Measurements from ENCODE around the gene ZNF784. TPM values are rescaled to one million over a fixed set of nuclear protein-coding genes. Genes with fewer than 3 reads are reported as not detected.
"Not testable (repeated sequence)": the region's sequence is repeated elsewhere in the genome, so short reads cannot be mapped to it uniquely, and the experiment has no call there.

Gene ZNF784
- total and polyA plus RNA-seq, 5 donors from 2014 or later, result 1.0 to 11.1 (median 1.9) TPM

DNA sequence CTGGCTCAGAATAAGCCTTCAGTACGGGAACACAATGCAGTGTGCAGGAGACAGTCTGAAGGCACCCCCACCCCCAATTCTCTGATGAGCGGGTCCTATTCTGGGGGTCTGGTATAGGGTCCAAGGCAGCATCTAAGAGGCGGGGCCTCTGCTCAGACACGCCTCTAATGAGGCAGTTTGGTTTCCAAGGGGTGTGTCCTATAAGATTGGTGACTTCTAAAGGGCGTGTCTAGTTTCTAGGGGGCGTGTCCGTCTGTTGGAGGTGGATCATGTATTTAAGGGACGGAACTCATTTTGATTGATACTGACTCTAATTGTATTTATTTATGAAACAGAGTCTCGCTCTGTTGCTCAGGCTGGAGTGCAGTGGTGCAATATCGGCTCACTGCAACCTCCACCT, 33.7 kb downstream of the ZNF784 start:
- peaks cover 20% of the 10 kb centered on the region for H3K36me3 Mint-ChIP-seq

DNA sequence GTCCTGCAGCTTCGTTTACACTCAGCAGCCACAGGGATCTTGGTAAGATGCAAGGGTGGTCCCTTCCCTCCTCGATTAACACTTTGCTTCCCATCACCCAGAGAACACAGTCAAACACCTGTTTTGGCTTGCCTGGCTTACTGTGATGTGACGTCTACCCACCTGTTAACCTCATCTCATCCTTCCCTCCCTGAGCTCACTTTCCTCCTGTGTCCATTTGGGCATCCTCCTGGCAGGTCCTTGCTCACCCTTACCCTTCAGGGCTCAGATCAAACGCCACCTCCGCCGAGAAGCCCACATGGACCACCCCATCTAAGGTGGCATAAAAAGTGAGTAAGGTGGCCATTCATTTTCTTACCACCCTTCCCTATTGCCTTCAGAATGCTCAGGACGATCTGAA, 34.3 kb downstream of the ZNF784 start:
- DNase-seq, result no peak
- H3K27ac Mint-ChIP-seq, result no peak overlapping the region

More for the DNA sequence above, 33.7 kb downstream of the ZNF784 start:
- peaks cover 0 to under 1% (median 0%) of the 10 kb centered on the region in 7 donors for H3K9me3 Mint-ChIP-seq
- DNase-seq (peak in 1 of 3 donors; percentile 24), ATAC-seq (ENCODE audit: low read depth in 2 of 2) (no peak)
- H3K4me1 Mint-ChIP-seq, result peaks cover 0 to 18% (median 6%) of the 10 kb centered on the region in 4 donors
- Histone ChIP-seq H3K9me3 (ENCODE audit: control insufficient read depth in 2 of 2, low read length in 2 of 2) (no peaks in the 10 kb centered on the region), H3K4me3 (ENCODE audit: low read depth, low read length) (no peak overlapping the region), H3K27me3 (ENCODE audit: control insufficient read depth, insufficient read depth, low read length) (no peaks in the 10 kb centered on the region), H3K4me1 (ENCODE audit: control insufficient read depth, insufficient read depth, low read length, poor library complexity, severe bottlenecking) (peaks cover 24% of the 10 kb centered on the region), H3K36me3 (ENCODE audit: control insufficient read depth, insufficient read depth, low read length) (peaks cover 7% of the 10 kb centered on the region), H3K27ac (ENCODE audit: insufficient read depth, low read length, poor library complexity, severe bottlenecking) (no peak overlapping the region)
- no peak overlapping the region for H3K4me3 Mint-ChIP-seq
- no peak overlapping the region for H3K27ac Mint-ChIP-seq
- peaks cover 12% of the 10 kb centered on the region for H3K27me3 Mint-ChIP-seq

DNA sequence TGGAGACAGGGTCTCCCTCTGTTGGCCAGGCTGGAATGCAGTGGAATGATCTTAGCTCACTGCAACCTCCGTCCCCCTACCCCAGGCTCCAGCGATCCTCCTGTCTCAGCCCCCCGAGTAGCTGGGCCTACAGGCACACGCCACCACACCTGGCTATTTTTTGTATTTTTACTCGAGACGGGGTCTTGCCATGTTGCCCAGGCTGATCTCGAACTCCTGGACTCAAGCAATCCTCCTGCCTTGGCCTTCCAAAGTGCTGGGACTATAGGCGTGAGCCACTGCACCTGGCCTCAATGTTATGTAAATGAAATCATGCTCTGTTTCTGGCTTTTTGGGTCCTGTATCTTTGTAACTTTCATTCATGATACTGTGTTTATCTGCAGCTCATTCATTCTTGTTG, 35.6 kb downstream of the ZNF784 start:
- no peak for DNase-seq
- no peak overlapping the region for H3K4me3 Mint-ChIP-seq

More for the DNA sequence above, 34.3 kb downstream of the ZNF784 start:
- Histone ChIP-seq H3K36me3 (ENCODE audit: control insufficient read depth, insufficient read depth, low read length) (peaks cover 2% of the 10 kb centered on the region), H3K27me3 (ENCODE audit: control insufficient read depth, insufficient read depth, low read length) (no peaks in the 10 kb centered on the region), H3K27ac (ENCODE audit: insufficient read depth, low read length, poor library complexity, severe bottlenecking) (no peak overlapping the region), H3K4me1 (ENCODE audit: control insufficient read depth, insufficient read depth, low read length, poor library complexity, severe bottlenecking) (peaks cover 25% of the 10 kb centered on the region), H3K9me3 (ENCODE audit: control insufficient read depth in 2 of 2, low read length in 2 of 2) (no peaks in the 10 kb centered on the region), H3K4me3 (ENCODE audit: low read depth, low read length) (no peak overlapping the region)
- Mint-ChIP-seq H3K27me3 (peaks cover 14% of the 10 kb centered on the region), H3K36me3 (peaks cover 15% of the 10 kb centered on the region), H3K4me1 (peaks cover 4 to 23% (median 8%) of the 10 kb centered on the region in 4 donors), H3K9me3 (no peaks in the 10 kb centered on the region), H3K4me3 (peak overlapping the region in 1 of 4 donors; percentile 45)
- ATAC-seq (ENCODE audit: low read depth in 2 of 2), result no peak

DNA sequence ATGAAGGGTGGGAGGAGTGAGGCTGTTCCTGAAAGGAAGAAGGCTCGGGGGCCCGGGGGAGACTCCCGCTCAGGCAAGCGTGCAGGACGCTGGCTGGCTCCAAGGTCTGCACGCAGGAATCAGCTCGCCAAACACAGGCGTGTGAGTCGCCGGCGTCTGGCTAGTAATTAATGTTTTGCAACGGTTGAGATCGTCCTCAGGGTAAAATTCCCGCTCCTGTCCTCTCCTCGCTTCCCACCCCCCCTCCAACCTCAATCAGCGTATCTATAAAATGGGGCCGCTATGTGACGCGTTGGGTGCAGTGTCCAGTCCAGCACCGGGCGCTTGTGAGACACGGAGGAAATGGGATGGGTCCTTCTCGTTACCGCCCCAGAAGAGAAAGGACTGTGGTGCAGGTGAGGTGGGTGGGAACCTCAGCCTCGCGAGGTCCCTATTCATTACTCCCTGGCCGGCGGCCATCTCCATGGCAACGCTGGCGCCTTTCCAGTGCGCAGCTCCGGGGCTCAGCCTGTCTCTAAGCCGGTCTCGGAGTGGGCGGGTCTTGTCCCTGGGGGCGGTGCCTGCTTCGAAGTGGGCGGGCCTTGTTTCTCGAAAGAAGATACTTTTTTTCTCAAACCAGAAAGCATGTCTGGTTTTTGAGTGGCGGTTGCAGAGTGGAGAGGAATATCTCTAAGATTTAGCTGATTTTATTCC, 37.2 kb downstream of the ZNF784 start:
- peak; percentile 85 to 90 (median 85) for DNase-seq
- peak overlapping the region; percentile 83 to 94 (median 86) for H3K4me3 Mint-ChIP-seq
- H3K27me3 Mint-ChIP-seq, result peaks cover 20% of the 10 kb centered on the region
- peaks cover 25% of the 10 kb centered on the region for H3K4me1 ChIP-seq (ENCODE audit: control insufficient read depth, insufficient read depth, low read length, poor library complexity, severe bottlenecking)
- H3K27ac Mint-ChIP-seq, result peak overlapping the region in 2 of 3 donors; percentile 80 to 86
- no peaks in the 10 kb centered on the region for H3K9me3 ChIP-seq (ENCODE audit: control insufficient read depth in 2 of 2, low read length in 2 of 2)
- H3K36me3 Mint-ChIP-seq, result peaks cover 6% of the 10 kb centered on the region
- H3K4me1 Mint-ChIP-seq, result peaks cover 5 to 24% (median 9%) of the 10 kb centered on the region in 4 donors
- no peaks in the 10 kb centered on the region for H3K27me3 ChIP-seq (ENCODE audit: control insufficient read depth, insufficient read depth, low read length)
- peak overlapping the region; percentile 66 for H3K4me3 ChIP-seq (ENCODE audit: low read depth, low read length)
- ATAC-seq (ENCODE audit: low read depth in 2 of 2), result peak; percentile 96
- H3K27ac ChIP-seq (ENCODE audit: insufficient read depth, low read length, poor library complexity, severe bottlenecking), result no peak overlapping the region
- no peaks in the 10 kb centered on the region for H3K36me3 ChIP-seq (ENCODE audit: control insufficient read depth, insufficient read depth, low read length)
- no peaks in the 10 kb centered on the region for H3K9me3 Mint-ChIP-seq

More for the DNA sequence above, 35.6 kb downstream of the ZNF784 start:
- Histone ChIP-seq H3K36me3 (ENCODE audit: control insufficient read depth, insufficient read depth, low read length) (no peaks in the 10 kb centered on the region), H3K4me1 (ENCODE audit: control insufficient read depth, insufficient read depth, low read length, poor library complexity, severe bottlenecking) (peaks cover 25% of the 10 kb centered on the region), H3K27ac (ENCODE audit: insufficient read depth, low read length, poor library complexity, severe bottlenecking) (no peak overlapping the region), H3K27me3 (ENCODE audit: control insufficient read depth, insufficient read depth, low read length) (no peaks in the 10 kb centered on the region), H3K4me3 (ENCODE audit: low read depth, low read length) (no peak overlapping the region), H3K9me3 (ENCODE audit: control insufficient read depth in 2 of 2, low read length in 2 of 2) (no peaks in the 10 kb centered on the region)
- Mint-ChIP-seq H3K36me3 (peaks cover 9% of the 10 kb centered on the region), H3K27ac (no peak overlapping the region), H3K4me1 (peaks cover 5 to 23% (median 8%) of the 10 kb centered on the region in 4 donors), H3K9me3 (no peaks in the 10 kb centered on the region), H3K27me3 (peaks cover 20% of the 10 kb centered on the region)
- ATAC-seq (ENCODE audit: low read depth in 2 of 2), result no peak

DNA sequence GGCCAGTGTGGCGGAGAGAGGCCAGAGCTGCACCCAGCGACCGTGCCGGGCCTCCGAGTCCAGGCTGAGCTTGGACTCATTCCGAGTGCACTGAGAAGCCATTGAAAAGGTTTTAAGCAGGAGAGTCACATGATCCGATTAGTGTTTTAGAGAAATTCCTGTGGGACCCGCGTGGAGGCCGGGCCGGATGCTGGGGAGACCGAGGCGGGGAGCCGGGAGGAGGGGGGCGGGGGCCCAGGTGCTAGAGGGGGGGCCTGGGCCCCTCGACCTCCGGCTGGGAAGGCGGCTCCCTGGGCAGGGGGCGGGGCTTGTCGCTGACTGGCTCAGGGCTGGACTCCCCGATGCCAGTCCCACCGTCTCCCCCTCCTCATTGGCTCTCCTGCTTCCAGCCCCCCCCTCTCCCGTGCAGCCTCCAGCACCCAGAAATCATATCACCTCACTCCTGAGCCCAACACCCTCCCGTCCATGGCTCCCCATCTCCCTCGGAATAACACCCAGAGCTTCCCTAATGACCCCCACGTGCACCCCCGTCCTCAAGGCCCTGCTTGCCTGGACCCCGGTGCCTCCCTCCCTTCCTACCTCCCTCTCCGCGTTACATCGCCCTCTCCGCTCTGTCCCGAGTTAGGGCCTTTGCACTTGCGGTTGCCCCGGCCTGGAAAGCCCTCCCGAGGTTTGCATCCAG, 38.6 kb downstream of the ZNF784 start:
- H3K27ac Mint-ChIP-seq, result peak overlapping the region in 2 of 3 donors; percentile 67 to 86
- H3K9me3 ChIP-seq (ENCODE audit: control insufficient read depth in 2 of 2, low read length in 2 of 2), result no peaks in the 10 kb centered on the region
- no peaks in the 10 kb centered on the region for H3K27me3 ChIP-seq (ENCODE audit: control insufficient read depth, insufficient read depth, low read length)
- ATAC-seq (ENCODE audit: low read depth in 2 of 2), result no peak
- no peaks in the 10 kb centered on the region for H3K36me3 ChIP-seq (ENCODE audit: control insufficient read depth, insufficient read depth, low read length)
- H3K27me3 Mint-ChIP-seq, result peaks cover 20% of the 10 kb centered on the region
- H3K4me1 Mint-ChIP-seq, result peaks cover 11 to 38% (median 19%) of the 10 kb centered on the region in 4 donors
- H3K9me3 Mint-ChIP-seq, result no peaks in the 10 kb centered on the region
- no peaks in the 10 kb centered on the region for H3K36me3 Mint-ChIP-seq
- peak overlapping the region in 3 of 4 donors; percentile 46 to 84 (median 67) for H3K4me3 Mint-ChIP-seq
- no peak overlapping the region for H3K4me3 ChIP-seq (ENCODE audit: low read depth, low read length)
- peaks cover 32% of the 10 kb centered on the region for H3K4me1 ChIP-seq (ENCODE audit: control insufficient read depth, insufficient read depth, low read length, poor library complexity, severe bottlenecking)
- peak in 1 of 3 donors; percentile 40 for DNase-seq
- H3K27ac ChIP-seq (ENCODE audit: insufficient read depth, low read length, poor library complexity, severe bottlenecking), result no peak overlapping the region

DNA sequence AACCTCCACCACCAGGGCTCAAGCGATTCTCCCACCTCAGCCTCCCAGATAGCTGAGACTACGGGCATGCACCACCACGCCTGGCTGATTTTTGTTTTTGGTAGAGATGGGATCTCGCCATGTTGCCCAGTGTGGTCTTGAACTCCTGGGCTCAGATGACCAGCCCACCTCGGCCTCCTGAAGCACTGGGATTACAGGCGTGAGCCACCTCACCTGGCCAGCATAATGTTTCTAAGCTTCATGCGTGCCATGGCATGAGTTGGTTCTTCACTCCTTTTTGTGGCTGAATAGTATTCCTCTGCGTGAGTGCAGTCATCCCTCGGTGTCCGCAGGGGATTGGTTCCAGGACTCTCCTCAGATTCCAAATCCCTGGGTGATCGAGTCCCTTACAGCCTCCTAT, 39.5 kb downstream of the ZNF784 start:
- Mint-ChIP-seq H3K27me3 (peaks cover 20% of the 10 kb centered on the region), H3K9me3 (no peaks in the 10 kb centered on the region), H3K36me3 (peaks cover under 1% of the 10 kb centered on the region), H3K4me1 (peaks cover 13 to 43% (median 22%) of the 10 kb centered on the region in 4 donors), H3K4me3 (peak overlapping the region in 2 of 4 donors; percentile 46 to 56), H3K27ac (peak overlapping the region in 1 of 3 donors; percentile 3)
- Histone ChIP-seq H3K36me3 (ENCODE audit: control insufficient read depth, insufficient read depth, low read length) (no peaks in the 10 kb centered on the region), H3K27ac (ENCODE audit: insufficient read depth, low read length, poor library complexity, severe bottlenecking) (no peak overlapping the region), H3K27me3 (ENCODE audit: control insufficient read depth, insufficient read depth, low read length) (no peaks in the 10 kb centered on the region), H3K4me3 (ENCODE audit: low read depth, low read length) (no peak overlapping the region), H3K4me1 (ENCODE audit: control insufficient read depth, insufficient read depth, low read length, poor library complexity, severe bottlenecking) (peaks cover 36% of the 10 kb centered on the region), H3K9me3 (ENCODE audit: control insufficient read depth in 2 of 2, low read length in 2 of 2) (no peaks in the 10 kb centered on the region)
- no peak for DNase-seq
- no peak for ATAC-seq (ENCODE audit: low read depth in 2 of 2)

DNA sequence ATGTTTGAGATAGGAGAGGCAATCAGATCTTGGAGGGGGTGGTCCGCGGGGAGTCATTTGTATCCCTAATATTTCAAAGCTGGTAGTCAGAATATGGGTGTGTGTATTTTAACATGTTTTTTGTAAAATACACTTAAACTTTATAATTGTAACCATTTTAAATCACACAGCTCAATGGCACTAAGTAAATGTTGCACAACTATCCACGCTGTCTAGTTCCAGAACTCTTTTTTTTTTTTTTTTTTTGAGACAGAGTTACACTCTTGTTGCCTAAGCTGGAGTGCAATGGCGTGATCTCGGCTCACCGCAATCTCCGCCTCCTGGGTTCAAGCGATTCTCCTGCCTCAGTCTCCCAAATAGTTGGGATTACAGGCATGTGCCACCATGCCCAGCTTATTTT, 40.5 kb downstream of the ZNF784 start:
- H3K4me1 Mint-ChIP-seq, result peaks cover 16 to 47% (median 26%) of the 10 kb centered on the region in 4 donors
- peaks cover 37% of the 10 kb centered on the region for H3K4me1 ChIP-seq (ENCODE audit: control insufficient read depth, insufficient read depth, low read length, poor library complexity, severe bottlenecking)
- H3K36me3 ChIP-seq (ENCODE audit: control insufficient read depth, insufficient read depth, low read length); H3K4me3 Mint-ChIP-seq; H3K27ac ChIP-seq (ENCODE audit: insufficient read depth, low read length, poor library complexity, severe bottlenecking); H3K27me3 ChIP-seq (ENCODE audit: control insufficient read depth, insufficient read depth, low read length); DNase-seq; H3K9me3 Mint-ChIP-seq; ATAC-seq (ENCODE audit: low read depth in 2 of 2); H3K9me3 ChIP-seq (ENCODE audit: control insufficient read depth in 2 of 2, low read length in 2 of 2); H3K27ac Mint-ChIP-seq; H3K36me3 Mint-ChIP-seq; H3K4me3 ChIP-seq (ENCODE audit: low read depth, low read length): not testable (repeated sequence)
- H3K27me3 Mint-ChIP-seq, result peaks cover 20% of the 10 kb centered on the region

Data from CD4-positive, CD25-positive, alpha-beta regulatory T cell (primary cell).